ENCODE data around the gene CSTB. TPM values are rescaled to one million over a fixed set of nuclear protein-coding genes. Genes with fewer than 3 reads are reported as not detected.

CSTB gene
- total RNA-seq, 1 experiment from 2014 or later: 136 TPM

DNA sequence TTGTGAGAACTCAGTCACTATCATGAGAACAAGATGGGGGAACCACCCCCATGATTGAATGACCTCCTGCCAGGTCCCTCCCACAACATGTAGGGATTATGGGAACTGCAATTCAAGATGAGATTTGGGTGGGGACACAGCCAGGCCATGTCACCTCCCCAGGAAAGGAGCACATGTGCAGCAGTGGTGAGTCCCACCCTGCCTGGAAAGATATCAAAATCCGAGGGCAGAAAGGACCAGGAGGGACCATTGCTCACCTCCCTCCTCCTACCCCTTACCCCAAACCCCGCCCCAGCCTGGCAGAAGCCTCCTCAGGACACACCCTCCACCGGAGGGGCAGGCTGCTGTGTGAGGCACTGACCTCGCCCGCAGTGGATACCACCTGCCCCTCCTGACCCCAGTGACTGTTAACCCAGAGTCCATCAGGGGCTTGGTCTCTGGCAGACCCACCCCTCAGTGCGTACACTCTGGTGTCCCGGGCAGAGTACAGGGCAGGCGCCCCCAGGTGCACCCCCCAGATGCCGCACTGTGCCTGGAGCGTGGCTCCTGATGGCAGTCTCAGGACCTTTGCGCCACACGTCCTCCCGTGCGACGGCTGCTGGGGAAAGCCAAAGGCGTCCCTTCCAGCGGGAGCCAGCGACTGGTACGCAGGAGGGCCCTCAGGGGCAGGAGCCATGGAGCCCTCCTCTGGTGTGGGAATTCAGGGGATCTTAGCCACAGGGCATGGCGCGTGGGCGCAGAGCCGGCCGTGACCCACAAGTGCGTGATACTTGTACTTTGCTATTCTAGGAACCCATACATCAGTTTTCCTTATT lies 36.3 kb downstream of the CSTB start:
- BruUV-seq (replicated peaks): no TSS peak
- TF ChIP-seq, protein P1, sequence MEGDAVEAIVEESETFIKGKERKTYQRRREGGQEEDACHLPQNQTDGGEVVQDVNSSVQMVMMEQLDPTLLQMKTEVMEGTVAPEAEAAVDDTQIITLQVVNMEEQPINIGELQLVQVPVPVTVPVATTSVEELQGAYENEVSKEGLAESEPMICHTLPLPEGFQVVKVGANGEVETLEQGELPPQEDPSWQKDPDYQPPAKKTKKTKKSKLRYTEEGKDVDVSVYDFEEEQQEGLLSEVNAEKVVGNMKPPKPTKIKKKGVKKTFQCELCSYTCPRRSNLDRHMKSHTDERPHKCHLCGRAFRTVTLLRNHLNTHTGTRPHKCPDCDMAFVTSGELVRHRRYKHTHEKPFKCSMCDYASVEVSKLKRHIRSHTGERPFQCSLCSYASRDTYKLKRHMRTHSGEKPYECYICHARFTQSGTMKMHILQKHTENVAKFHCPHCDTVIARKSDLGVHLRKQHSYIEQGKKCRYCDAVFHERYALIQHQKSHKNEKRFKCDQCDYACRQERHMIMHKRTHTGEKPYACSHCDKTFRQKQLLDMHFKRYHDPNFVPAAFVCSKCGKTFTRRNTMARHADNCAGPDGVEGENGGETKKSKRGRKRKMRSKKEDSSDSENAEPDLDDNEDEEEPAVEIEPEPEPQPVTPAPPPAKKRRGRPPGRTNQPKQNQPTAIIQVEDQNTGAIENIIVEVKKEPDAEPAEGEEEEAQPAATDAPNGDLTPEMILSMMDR (conservative IDR thresholded peaks at IDR 0.05): no peak
- TF ChIP-seq EZH2 (IDR thresholded peaks at IDR 0.05; ENCODE audit: low read depth): no peak
- intact Hi-C loops (cut with micrococcal nuclease; ENCODE audit: unreplicated experiment): no loop called here
- Histone ChIP-seq H3K4me2 (no peak overlapping the region), H3K27me3 (ENCODE audit: insufficient read depth, low read depth) (no peaks in the 10 kb centered on the region), H3K79me2 (ENCODE audit: low read depth) (peaks cover 23% of the 10 kb centered on the region), H3K27ac (no peak overlapping the region), H3F3A (ENCODE audit: insufficient read depth, low read depth) (peaks cover 13% of the 10 kb centered on the region; the same call in 1 of the 2 replicates), H3K36me3 (ENCODE audit: low read depth) (no peaks in the 10 kb centered on the region), H4K20me1 (ENCODE audit: insufficient read depth) (peaks cover 8% of the 10 kb centered on the region; the same call in 1 of the 2 replicates), H2AFZ (no peak overlapping the region), H3K4me3 (no peak overlapping the region), H3K9me2 (ENCODE audit: insufficient read depth) (no peaks in the 10 kb centered on the region), H3K9me3 (ENCODE audit: insufficient read depth, low read depth) (no peaks in the 10 kb centered on the region), H3K4me1 (replicated peaks; ENCODE audit: insufficient read depth) (no peaks in the 10 kb centered on the region)
- POLR2A ChIA-PET (ENCODE audit: unreplicated experiment): interaction anchor here (0.7 kb wide), 1 partner anchor 847 kb away, joined by 5 read pairs; the partner anchor contains the start of gene NDUFV3
- CTCF ChIA-PET: interaction anchor here (0.8 kb wide), 1 partner anchor 11 kb away, joined by 5 read pairs; no protein-coding TSS in a partner anchor
- no peak for DNase-seq

DNA sequence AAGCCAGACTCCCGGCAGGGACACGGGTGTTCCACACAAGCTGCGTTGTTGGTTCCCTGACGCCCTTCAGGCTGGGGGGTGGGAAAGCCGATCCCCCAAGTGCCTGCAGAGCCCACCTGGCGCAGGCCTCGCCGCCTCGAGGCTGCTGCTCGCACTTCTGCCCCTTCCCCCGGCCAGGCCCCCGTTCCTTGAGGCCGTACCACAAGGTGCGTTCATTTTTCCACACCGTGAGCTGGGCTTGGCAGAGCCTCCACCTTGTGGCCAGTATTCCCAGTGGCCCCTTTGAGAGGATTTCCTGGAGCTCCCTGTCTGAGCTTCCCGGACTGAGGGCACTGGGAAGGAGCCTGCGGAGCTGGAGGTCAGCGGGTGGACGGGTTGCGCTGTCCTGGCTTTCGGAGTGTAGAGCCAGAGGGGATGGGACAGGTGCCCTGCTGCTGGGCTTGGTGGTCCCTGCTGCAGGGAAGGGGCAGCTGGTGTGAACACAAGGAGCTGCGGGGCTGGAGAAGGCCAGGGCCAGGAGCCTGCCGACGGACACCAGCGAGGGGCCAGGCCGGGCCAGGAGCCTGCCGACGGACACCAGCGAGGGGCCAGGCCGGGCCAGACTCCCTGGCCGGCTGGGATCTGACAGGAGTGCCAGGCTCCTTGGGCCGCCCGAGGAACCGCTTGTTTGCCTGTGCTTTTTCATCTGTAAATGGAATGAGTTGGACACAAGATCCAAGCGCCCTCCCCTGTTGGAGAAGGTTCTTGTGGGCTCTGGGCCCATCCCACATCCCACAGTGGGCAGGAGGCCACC lies 38.8 kb downstream of the CSTB start:
- DNase-seq: no peak
- Histone ChIP-seq H4K20me1 (ENCODE audit: insufficient read depth) (peaks cover 20% of the 10 kb centered on the region), H3K27me3 (ENCODE audit: insufficient read depth, low read depth) (no peaks in the 10 kb centered on the region), H3K4me3 (no peak overlapping the region), H3K4me1 (replicated peaks; ENCODE audit: insufficient read depth) (no peaks in the 10 kb centered on the region), H3K27ac (no peak overlapping the region), H3K36me3 (ENCODE audit: low read depth) (no peaks in the 10 kb centered on the region), H2AFZ (no peak overlapping the region), H3F3A (ENCODE audit: insufficient read depth, low read depth) (peaks cover 13% of the 10 kb centered on the region; the same call in 1 of the 2 replicates), H3K9me3 (ENCODE audit: insufficient read depth, low read depth) (no peaks in the 10 kb centered on the region), H3K4me2 (no peak overlapping the region), H3K9me2 (ENCODE audit: insufficient read depth) (no peaks in the 10 kb centered on the region), H3K79me2 (ENCODE audit: low read depth) (peaks cover 45% of the 10 kb centered on the region)
- POLR2A ChIA-PET (ENCODE audit: unreplicated experiment): no interaction called here
- no peak for TF ChIP-seq EZH2 (IDR thresholded peaks at IDR 0.05; ENCODE audit: low read depth)
- TF ChIP-seq, protein P1 (conservative IDR thresholded peaks at IDR 0.05): no peak
- intact Hi-C loops (cut with micrococcal nuclease; ENCODE audit: unreplicated experiment): no loop called here
- no TSS peak for BruUV-seq (replicated peaks)
- CTCF ChIA-PET: no interaction called here

DNA sequence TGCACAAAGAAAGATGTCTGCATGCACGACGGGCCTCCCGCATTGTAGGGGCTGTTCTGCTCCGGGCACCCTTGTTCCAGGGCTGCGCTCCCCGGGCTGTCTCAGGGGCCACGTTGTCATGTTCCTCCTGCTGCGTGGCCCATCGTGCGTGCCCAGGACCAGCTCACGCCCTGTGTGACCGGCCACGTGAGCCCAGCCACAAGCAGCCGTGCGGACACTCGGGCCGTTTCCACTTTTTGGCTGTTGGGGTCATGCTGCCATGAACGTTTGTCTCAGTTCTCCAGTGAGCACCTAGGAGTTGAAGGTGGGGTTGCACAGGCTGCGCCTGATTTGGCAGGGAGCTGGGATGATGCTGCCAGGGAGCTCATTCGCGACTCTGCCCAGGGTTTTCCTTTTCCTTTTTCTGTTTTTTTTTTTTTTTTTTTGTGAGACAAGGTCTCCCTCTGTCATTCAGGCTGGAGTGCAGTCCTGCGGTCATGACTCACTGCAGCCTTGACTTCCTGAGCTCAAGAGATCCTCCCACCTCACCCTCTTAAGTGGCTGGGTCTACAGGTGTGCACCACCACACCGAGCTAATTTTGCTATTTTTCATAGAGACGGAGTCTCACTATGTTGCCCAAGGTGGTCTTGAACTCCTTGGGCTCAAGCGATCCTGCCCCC lies 39.8 kb downstream of the CSTB start:
- Histone ChIP-seq H3K4me1 (replicated peaks; ENCODE audit: insufficient read depth) (no peaks in the 10 kb centered on the region), H3K27me3 (ENCODE audit: insufficient read depth, low read depth) (no peaks in the 10 kb centered on the region), H3K4me2 (no peak overlapping the region), H2AFZ (no peak overlapping the region), H4K20me1 (ENCODE audit: insufficient read depth) (peaks cover 28% of the 10 kb centered on the region), H3K36me3 (ENCODE audit: low read depth) (no peaks in the 10 kb centered on the region), H3K79me2 (ENCODE audit: low read depth) (peaks cover 51% of the 10 kb centered on the region), H3K9me2 (ENCODE audit: insufficient read depth) (no peaks in the 10 kb centered on the region), H3K27ac (no peak overlapping the region), H3K4me3 (no peak overlapping the region), H3F3A (ENCODE audit: insufficient read depth, low read depth) (peaks cover 13% of the 10 kb centered on the region; the same call in 1 of the 2 replicates), H3K9me3 (ENCODE audit: insufficient read depth, low read depth) (no peaks in the 10 kb centered on the region)
- ChIA-PET POLR2A (ENCODE audit: unreplicated experiment) (no interaction called here), CTCF (no interaction called here)
- TF ChIP-seq, protein P1 (conservative IDR thresholded peaks at IDR 0.05): no peak
- no peak for TF ChIP-seq EZH2 (IDR thresholded peaks at IDR 0.05; ENCODE audit: low read depth)
- BruUV-seq (replicated peaks): no TSS peak
- intact Hi-C loops (cut with micrococcal nuclease; ENCODE audit: unreplicated experiment): no loop called here
- DNase-seq: no peak
